HepG2 (cell line): ENCODE measurements around the gene DCAKD. TPM values are rescaled to one million over a fixed set of nuclear protein-coding genes. Genes with fewer than 3 reads are reported as not detected.
A peak's percentile ranks its signal among the peaks of the same experiment; 100 is the strongest.

Experiments used
- ATAC-seq: fragments of 200-7000 bp; cut with Tn5 transposase; 3 replicates; pipeline ENCODE4 v1.9.1; 2020; ENCODE audit warnings: mild to moderate bottlenecking, moderate library complexity
- BruUV-seq: library from RNA; stranded (reverse); fragments of 400-500 nt; replicated peaks from 2 replicates; lab custom pipeline; 2021; lab: Mats Ljungman, UMichigan
- CTCF ChIA-PET: fragments of 300-600 bp; formaldehyde crosslinking; extraction: SDS; loops from one replicate; lab custom pipeline; 2021; ENCODE audit warnings: low total read pairs, inconsistent platforms, low intra/inter-chr PET ratio; lab: Yijun Ruan, JAX
- POLR2A ChIA-PET: fragments of 350-600 bp; sonication (Branson Sonifier 250); formaldehyde crosslinking; loops from one replicate; lab custom pipeline; 2020; ENCODE audit warnings: antibody characterized with exemption, inconsistent platforms; lab: Yijun Ruan, JAX
- DNase-seq: peaks from one replicate; pipeline ENCODE4 v3.0.0-alpha.2; 2015; ENCODE audit warnings: low spot score
- FAIRE-seq: peaks from 3 replicates; lab custom pipeline; 2011; peaks lifted over from hg19 to GRCh38; lab: Jason Lieb, UNC
- H2AFZ ChIP-seq: one replicate; pipeline ENCODE4 v1.6.1; 2011; ENCODE audit warnings: low read length, inconsistent platforms
- H3K27ac ChIP-seq: fragments of 300-600 bp; 3 replicates; pipeline ENCODE4 v1.8.0; 2011; ENCODE audit warnings: mixed run types, mild to moderate bottlenecking, mixed read lengths, low read length, inconsistent platforms; ENCODE audit not compliant: insufficient read depth; ENCODE audit errors: extremely low read length
- H3K27me3 ChIP-seq, 2 experiments: fragments of 200-600 bp in 1 of 2; 2 replicates in 1 of 2; 3 replicates in 1 of 2; pipeline versions ENCODE4 v1.6.0 to v1.8.0; 2011; ENCODE audit warnings: low read length in 2 of 2, mild to moderate bottlenecking in 2 of 2, moderate library complexity in 2 of 2, inconsistent platforms in 1 of 2; ENCODE audit not compliant: insufficient read depth in 2 of 2, control insufficient read depth in 1 of 2
- H3K36me3 ChIP-seq, 2 experiments: fragments of 200-600 bp in 1 of 2; replicated peaks in 1 of 2; 2 replicates in 1 of 2; 3 replicates in 1 of 2; pipeline versions ENCODE4 v1.5.1 to v1.8.0; 2011; ENCODE audit warnings: low read length in 2 of 2, inconsistent platforms in 1 of 2; ENCODE audit not compliant: insufficient read depth in 2 of 2, control insufficient read depth in 1 of 2
- H3K4me1 ChIP-seq: 2 replicates; pipeline ENCODE4 v1.5.1; 2012; ENCODE audit warnings: low read length, inconsistent platforms; ENCODE audit not compliant: insufficient read depth
- H3K4me2 ChIP-seq: 2 replicates; pipeline ENCODE4 v1.6.0; 2011; ENCODE audit warnings: low read depth, low read length, inconsistent platforms
- H3K4me3 ChIP-seq, 3 experiments: fragments of 200-600 bp in 1 of 3; sonication (generic), shearing (Covaris generic) in 1 of 3; replicated peaks in 1 of 3; 2 replicates each; pipeline ENCODE4 v1.5.1; 2011 to 2016; ENCODE audit warnings: low read length in 3 of 3, inconsistent platforms in 2 of 3, low read depth in 2 of 3, mild to moderate bottlenecking in 2 of 3, control low read depth in 1 of 3, mixed read lengths in 1 of 3; ENCODE audit not compliant: insufficient read depth in 1 of 3
- H3K79me2 ChIP-seq: one replicate; pipeline ENCODE4 v1.6.1; 2011; ENCODE audit warnings: low read length, inconsistent platforms; ENCODE audit not compliant: insufficient read depth
- H3K9ac ChIP-seq: 2 replicates; pipeline ENCODE4 v1.6.0; 2011; ENCODE audit warnings: mild to moderate bottlenecking, low read depth, low read length, inconsistent platforms; ENCODE audit not compliant: insufficient read depth
- H3K9me3 ChIP-seq: 2 replicates; pipeline ENCODE4 v1.5.1; 2012; ENCODE audit warnings: mild to moderate bottlenecking, low read length
- H4K20me1 ChIP-seq: 2 replicates; pipeline ENCODE4 v1.6.0; 2011; ENCODE audit warnings: inconsistent platforms, mild to moderate bottlenecking, low read length, moderate library complexity; ENCODE audit not compliant: insufficient read depth
- CREB3 ChIP-seq: sonication (generic); formaldehyde crosslinking; IDR thresholded peaks from 2 replicates; pipeline ENCODE4 v1.5.0; 2020; ENCODE audit warnings: missing genetic modification reagents
- FOXK1 ChIP-seq: sonication (generic); formaldehyde crosslinking; IDR thresholded peaks from 2 replicates; pipeline ENCODE4 v1.4.0; 2020; ENCODE audit warnings: low read depth, missing genetic modification reagents, borderline replicate concordance
- GATAD2A ChIP-seq: IDR thresholded peaks from 2 replicates; pipeline ENCODE4 v1.6.1; 2016
- MXD4 ChIP-seq: IDR thresholded peaks from 2 replicates; pipeline ENCODE4 v1.6.1; 2016; ENCODE audit warnings: mild to moderate bottlenecking, missing biosample characterization, missing genetic modification reagents
- NCOA1 ChIP-seq: sonication (generic); formaldehyde crosslinking; IDR thresholded peaks from 2 replicates; pipeline ENCODE4 v1.9.0; 2021; ENCODE audit warnings: missing genetic modification reagents
- PRMT3 ChIP-seq: sonication (generic); formaldehyde crosslinking; IDR thresholded peaks from 2 replicates; pipeline ENCODE4 v1.8.1; 2022; ENCODE audit warnings: low read depth, mild to moderate bottlenecking, moderate library complexity, missing genetic modification reagents, borderline replicate concordance
- REPIN1 ChIP-seq: sonication (generic); formaldehyde crosslinking; IDR thresholded peaks from 2 replicates; pipeline ENCODE4 v1.8.0; 2022; ENCODE audit warnings: missing genetic modification reagents, low read depth, mild to moderate bottlenecking, borderline replicate concordance
- RXRA ChIP-seq: sonication (generic); formaldehyde crosslinking; IDR thresholded peaks from 2 replicates; pipeline ENCODE4 v1.5.1; 2020; ENCODE audit warnings: missing genetic modification reagents
- SRY ChIP-seq: sonication (generic); formaldehyde crosslinking; IDR thresholded peaks from 2 replicates; pipeline ENCODE4 v1.8.0; 2022; ENCODE audit warnings: mild to moderate bottlenecking, missing genetic modification reagents
- TCF12 ChIP-seq, 2 experiments: fragments of 450-650 bp in 1 of 2; sonication (generic) in 1 of 2; formaldehyde crosslinking in 1 of 2; IDR thresholded peaks; 2 replicates each; pipeline versions ENCODE4 v1.6.1 to v1.8.0; 2017 to 2022; ENCODE audit warnings: antibody characterized with exemption in 1 of 2, mild to moderate bottlenecking in 1 of 2, missing genetic modification reagents in 1 of 2, moderate library complexity in 1 of 2
- ZNF362 ChIP-seq: sonication (generic); formaldehyde crosslinking; IDR thresholded peaks from 2 replicates; pipeline ENCODE4 v1.4.0; 2020; ENCODE audit warnings: missing genetic modification reagents, mild to moderate bottlenecking, borderline replicate concordance
- ZNF44 ChIP-seq: sonication (generic); formaldehyde crosslinking; IDR thresholded peaks from 2 replicates; pipeline ENCODE4 v1.5.1; 2020; ENCODE audit warnings: mild to moderate bottlenecking, missing genetic modification reagents
- ZNF564 ChIP-seq: sonication (generic); formaldehyde crosslinking; IDR thresholded peaks from 2 replicates; pipeline ENCODE4 v1.8.1; 2023; ENCODE audit warnings: mild to moderate bottlenecking, missing genetic modification reagents
- ZNF770 ChIP-seq: sonication (generic); formaldehyde crosslinking; IDR thresholded peaks from 2 replicates; pipeline ENCODE4 v1.5.0; 2020; ENCODE audit warnings: mild to moderate bottlenecking, missing genetic modification reagents
- ZNF781 ChIP-seq: sonication (generic); formaldehyde crosslinking; IDR thresholded peaks from 2 replicates; pipeline ENCODE4 v1.5.1; 2020; ENCODE audit warnings: borderline replicate concordance, mild to moderate bottlenecking, missing genetic modification reagents; ENCODE audit errors: not compliant biosample characterization
- WGBS: methylation state at CpG from one replicate; pipeline ENCODE4 v1.1.6; 2017; ENCODE audit warnings: low lambda C conversion rate; 5-methylcytosine and 5-hydroxymethylcytosine counted together
- in situ Hi-C: cut with HindIII; loops from 2 replicates; pipeline ENCODE4 v1.10.0; 2017; ENCODE audit warnings: low pct_unique_long_range_greater_than_20kb; ENCODE audit not compliant: extremely low pct_ligation_motif_present
- intact Hi-C: fragments of 100-400 bp; cut with micrococcal nuclease; formaldehyde crosslinking; loops from one replicate; pipeline ENCODE4 v1.10.0; 2022; ENCODE audit not compliant: unreplicated experiment
- polyA plus RNA-seq, 8 experiments: library from polyadenylated mRNA; depleted of rRNA in 3 of 8; stranded (reverse) in 7 of 8; unstranded in 1 of 8; fragments of >200 nt; fragmentation: Illumina TruSeq in 4 of 8; extraction: Trizol in 4 of 8; gene quantifications; 2 replicates each; pipeline versions ENCODE4 v1.2.1 to v1.2.3, GENCODE V29; 2011 to 2016; ENCODE audit warnings: low read depth in 4 of 8, missing spikeins in 1 of 8, mixed read lengths in 1 of 8; ENCODE audit not compliant: insufficient read depth in 1 of 8
- total RNA-seq, 5 experiments: library from RNA; depleted of rRNA; stranded (reverse); fragments of >200 nt; fragmentation: Illumina TruSeq; extraction: Trizol; gene quantifications; 2 replicates each; pipeline ENCODE4 v1.2.3, GENCODE V29; 2016; ENCODE audit warnings: low read depth in 1 of 5

DCAKD gene
- total and polyA plus RNA-seq, 2 of the 13 experiments (the other 11 are each of a cell fraction or from before 2014, with no cell fraction given) = 25.9 to 29.2 TPM

- H3K9ac ChIP-seq = no peak overlapping the region
- no peaks in the 10 kb centered on the region for H3K27me3 ChIP-seq
- no TSS peak for BruUV-seq
- H3K36me3 ChIP-seq = peaks cover 43 to 85% of the 10 kb centered on the region in 2 experiments
- ChIA-PET POLR2A (interaction anchor here (0.6 to 0.8 kb wide), 2 partner anchors 29 to 705 kb away, joined by 3 read pairs; no protein-coding TSS in a partner anchor), CTCF (no interaction called here)
- WGBS = 89% methylated on average over 2 of the region's 3 CpGs
- in situ Hi-C loops = no loop called here
- DNase-seq = no peak
- H3K27ac ChIP-seq = no peak overlapping the region
- no peaks in the 10 kb centered on the region for H3K9me3 ChIP-seq
- no peak overlapping the region for H3K4me2 ChIP-seq
- H3K79me2 ChIP-seq = no peaks in the 10 kb centered on the region
- no peak for ATAC-seq
- H2AFZ ChIP-seq = no peak overlapping the region
- no peak for FAIRE-seq
- intact Hi-C loops = loop anchor here (10.0 kb wide), 1 partner anchor 186 kb away; a partner anchor contains a TSS
- TF ChIP-seq RXRA (CRISPR knock-in tag) (peak; percentile 44; the same call in 1 of the 2 replicates), ZNF362 (no peak), ZNF781 (CRISPR knock-in tag) (no peak)
- peaks cover 41% of the 10 kb centered on the region for H3K4me1 ChIP-seq
- H4K20me1 ChIP-seq = no peaks in the 10 kb centered on the region
- H3K4me3 ChIP-seq = no peak overlapping the region
These were observed 39.3 kb upstream of the DCAKD start for GRCh38 chr17:45090711-45091110.

- Histone ChIP-seq H3K27me3 (no peaks in the 10 kb centered on the region), H3K4me1 (peaks cover 41% of the 10 kb centered on the region), H3K79me2 (no peaks in the 10 kb centered on the region), H3K9me3 (no peaks in the 10 kb centered on the region), H3K36me3 (peaks cover 39 to 86% of the 10 kb centered on the region in 2 experiments), H3K27ac (no peak overlapping the region), H2AFZ (no peak overlapping the region), H4K20me1 (no peaks in the 10 kb centered on the region), H3K9ac (no peak overlapping the region), H3K4me3 (no peak overlapping the region), H3K4me2 (no peak overlapping the region)
- no peak for FAIRE-seq
- ChIA-PET CTCF (no interaction called here), POLR2A (interaction anchor here (2.0 kb wide), 1 partner anchor 28 kb away, joined by 6 read pairs; the partner anchor contains the start of gene NMT1)
- 93% methylated on average over 3 of the region's 3 CpGs for WGBS
- in situ Hi-C loops = no loop called here
- ATAC-seq = no peak
- no peak for DNase-seq
- BruUV-seq = TSS peak; percentile 48
- intact Hi-C loops = no loop called here
- TF ChIP-seq REPIN1 (no peak), PRMT3 (CRISPR knock-in tag) (no peak), ZNF564 (no peak), FOXK1 (CRISPR knock-in tag) (no peak), ZNF770 (CRISPR knock-in tag) (no peak), ZNF44 (no peak), GATAD2A (no peak), SRY (CRISPR knock-in tag) (no peak), CREB3 (CRISPR knock-in tag) (no peak), TCF12 (IDR thresholded peaks at IDR 0.05) (no peak), TCF12 (CRISPR knock-in tag; IDR thresholded peaks at IDR 0.05) (no peak), NCOA1 (CRISPR knock-in tag) (no peak), MXD4 (CRISPR knock-in tag) (no peak)
These were observed 37.3 kb upstream of the DCAKD start for GRCh38 chr17:45088741-45089140.
